Activated CD8-positive, alpha-beta memory T cell treated with anti-CD3 and anti-CD28 coated beads for 4 hours (primary cell): Measurements from ENCODE around the gene OPN1SW.

ENCODE experiments used
- DNase-seq, 2 donors: peaks; one replicate each; pipeline ENCODE4 v3.0.0-alpha.2; 2020; ENCODE audit warnings: low read depth in 2 of 2

The OPN1SW gene

DNA sequence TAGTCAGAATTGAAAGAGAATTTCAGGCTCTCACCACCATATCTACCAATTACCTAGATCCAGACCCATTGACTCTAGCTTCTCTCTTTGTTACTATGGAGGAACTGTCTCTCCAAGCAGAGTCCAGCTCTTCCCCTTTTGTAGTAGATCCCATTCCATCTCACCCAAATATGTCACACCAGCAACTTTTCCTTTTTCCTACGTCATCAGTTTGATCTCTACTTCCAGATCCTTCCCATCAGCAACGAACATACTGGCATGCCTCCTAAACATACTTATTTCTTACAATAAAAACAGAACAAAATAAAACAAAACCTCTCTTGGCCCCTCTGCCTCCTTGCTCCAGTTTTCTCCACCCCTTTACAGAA, 42.3 kb downstream of the OPN1SW start:
- no peak for DNase-seq

DNA sequence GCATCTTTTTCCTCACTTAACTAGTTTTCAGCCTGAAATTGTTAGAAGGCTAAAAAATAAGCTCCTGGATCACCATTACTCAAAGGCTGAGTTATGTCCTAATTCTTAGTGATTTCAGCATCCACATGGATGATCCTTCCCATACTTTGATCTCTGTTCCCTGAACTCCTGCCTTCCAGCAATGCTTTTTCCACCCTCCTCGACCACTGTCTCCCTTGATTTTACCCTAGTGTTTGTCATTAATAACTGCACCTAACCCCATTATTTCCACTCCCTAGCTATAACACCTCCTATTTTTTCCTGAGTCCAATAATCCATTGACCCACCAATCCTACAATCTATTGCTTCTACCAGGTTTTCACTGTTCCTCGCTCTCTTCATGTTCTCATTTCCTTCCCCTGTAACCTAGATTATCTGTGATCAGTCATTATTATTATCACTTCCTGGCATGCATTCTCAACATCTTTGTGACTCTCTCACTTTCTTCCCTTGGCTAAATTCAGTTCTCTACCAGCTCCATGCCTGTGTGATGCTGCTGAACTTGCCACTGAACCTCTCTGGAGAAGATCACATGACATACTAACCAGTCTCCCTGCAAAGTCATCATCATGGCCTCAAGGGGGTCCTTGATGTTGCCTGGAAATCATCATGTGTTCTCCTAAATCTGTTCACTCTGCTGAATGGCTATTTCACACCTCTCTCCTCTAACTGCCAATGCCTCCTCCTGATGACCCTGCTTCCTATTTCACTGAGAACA, 42.9 kb downstream of the OPN1SW start:
- no peak for DNase-seq

DNA sequence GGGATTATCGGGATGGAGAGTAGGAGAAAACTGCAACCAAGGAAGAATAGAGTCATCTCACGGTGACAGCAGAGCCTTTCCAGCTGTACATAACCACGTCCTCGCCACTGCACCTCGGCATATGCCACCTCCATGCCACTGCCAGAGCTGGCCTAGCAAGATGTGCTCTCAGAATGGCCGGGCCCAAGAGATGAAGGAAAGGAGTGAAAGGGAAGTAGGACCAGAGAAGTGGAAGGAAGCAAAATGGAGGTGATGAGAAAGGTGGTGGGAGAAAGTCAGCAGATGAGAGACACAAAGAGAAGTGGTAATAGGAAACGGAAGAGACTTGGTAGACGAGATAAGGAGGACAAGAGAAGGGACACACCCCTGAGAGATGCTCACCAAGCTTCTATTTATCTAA, 44.4 kb downstream of the OPN1SW start:
- no peak for DNase-seq

DNA sequence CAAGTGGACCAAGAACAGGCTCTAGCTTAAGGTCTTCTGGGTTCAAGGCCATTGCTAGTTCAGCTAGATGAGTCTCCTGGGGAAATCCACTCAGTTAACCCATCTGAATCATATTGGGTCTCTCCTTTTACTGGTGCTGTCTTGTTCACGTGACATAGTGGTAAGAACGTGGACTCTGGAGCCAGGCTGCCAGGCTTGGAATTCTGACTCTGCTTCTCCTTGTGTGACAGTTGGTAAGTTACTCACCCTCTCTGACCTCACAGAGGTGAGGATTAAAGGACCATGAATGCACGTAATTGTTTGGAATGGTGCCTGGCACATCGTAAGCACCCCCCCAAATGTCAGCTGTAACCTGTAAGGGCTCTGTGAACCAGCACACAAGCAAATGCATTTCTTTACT, 46.1 kb downstream of the OPN1SW start:
- no peak for DNase-seq

DNA sequence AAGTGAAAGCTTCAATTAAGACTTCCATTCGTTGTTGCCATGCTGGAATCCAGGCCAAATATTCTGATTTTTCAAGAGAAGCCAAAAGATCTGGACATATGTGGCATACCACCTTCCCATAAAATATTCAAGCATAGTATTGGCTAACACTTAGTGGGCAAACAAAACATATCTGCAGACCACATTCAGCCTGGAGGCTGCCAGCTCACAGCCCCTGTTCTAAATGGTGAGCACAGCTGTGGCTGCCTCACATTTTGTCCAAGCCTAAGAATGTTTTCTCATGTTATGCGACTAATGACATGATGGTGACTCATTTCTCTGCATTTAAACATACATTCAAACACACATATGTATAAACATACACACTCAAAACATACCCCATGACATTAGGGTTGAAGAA, 47.0 kb downstream of the OPN1SW start:
- DNase-seq: no peak

DNA sequence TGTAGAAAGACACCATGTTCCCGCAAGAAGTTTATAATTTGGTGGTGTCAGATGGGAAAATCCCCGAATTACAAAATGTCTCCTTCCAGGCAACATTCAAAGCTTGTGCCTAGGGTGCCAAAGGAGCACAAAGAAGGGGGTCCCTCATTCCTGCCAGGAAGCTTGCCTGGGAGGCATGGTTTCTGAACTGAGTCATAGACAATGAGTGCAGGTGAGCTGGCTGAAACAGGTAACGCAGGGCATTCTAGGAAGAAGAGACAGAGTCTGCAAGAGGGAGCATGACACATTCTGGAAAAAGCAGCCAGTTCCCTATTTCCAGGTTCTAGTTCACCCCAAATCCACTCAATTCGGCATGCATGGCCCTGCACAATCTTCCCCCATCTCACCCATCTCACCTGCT, 48.4 kb downstream of the OPN1SW start:
- no peak for DNase-seq

DNA sequence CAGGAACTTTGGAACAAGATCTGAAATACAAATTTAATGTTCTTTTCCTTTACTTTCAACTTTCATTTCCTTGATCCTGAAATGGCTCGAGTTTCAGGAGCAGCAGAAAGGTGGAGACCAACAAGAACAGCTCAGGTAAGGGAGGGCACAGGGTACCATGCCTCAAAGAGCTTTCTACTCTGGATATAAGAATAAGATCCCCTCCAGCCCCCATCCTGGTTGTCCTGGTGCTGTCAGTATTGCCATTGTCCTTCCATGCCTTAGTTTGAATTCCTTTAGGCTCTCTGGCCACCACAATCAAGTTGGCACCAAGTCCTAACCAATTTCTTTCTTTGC, 48.9 kb downstream of the OPN1SW start:
- DNase-seq: no peak

DNA sequence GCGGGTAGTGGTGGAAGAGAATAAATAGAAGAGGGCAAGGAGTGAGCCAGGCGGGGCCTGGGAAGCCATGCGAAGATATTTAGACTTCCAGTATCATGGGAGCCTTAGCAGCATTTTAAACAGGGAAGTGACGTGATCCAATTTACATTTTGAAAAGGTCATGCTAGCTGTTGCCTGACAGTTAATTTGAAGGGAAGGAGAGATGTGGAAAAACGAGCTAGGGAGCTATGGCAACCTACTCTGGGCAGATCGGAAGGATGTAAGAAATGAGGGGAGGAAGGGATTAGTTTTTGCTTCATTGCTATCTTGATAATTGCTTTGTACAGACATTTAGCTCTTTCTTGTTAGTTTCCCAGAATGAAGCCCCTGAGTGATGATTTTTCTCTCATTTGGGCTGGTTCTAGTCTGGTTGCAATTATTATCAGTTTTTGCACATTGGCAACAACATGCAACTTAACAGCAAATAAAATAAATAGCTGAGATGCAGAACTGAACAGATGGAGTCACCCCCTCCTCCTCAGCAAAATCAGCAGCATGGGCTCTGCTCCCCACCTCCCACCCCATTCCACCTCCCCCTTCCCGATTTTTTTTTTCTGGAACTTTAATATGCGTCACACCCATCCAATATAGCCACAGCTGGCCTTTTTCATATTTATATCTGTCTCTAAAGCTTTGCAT, 49.4 kb downstream of the OPN1SW start:
- DNase-seq: no peak

DNA sequence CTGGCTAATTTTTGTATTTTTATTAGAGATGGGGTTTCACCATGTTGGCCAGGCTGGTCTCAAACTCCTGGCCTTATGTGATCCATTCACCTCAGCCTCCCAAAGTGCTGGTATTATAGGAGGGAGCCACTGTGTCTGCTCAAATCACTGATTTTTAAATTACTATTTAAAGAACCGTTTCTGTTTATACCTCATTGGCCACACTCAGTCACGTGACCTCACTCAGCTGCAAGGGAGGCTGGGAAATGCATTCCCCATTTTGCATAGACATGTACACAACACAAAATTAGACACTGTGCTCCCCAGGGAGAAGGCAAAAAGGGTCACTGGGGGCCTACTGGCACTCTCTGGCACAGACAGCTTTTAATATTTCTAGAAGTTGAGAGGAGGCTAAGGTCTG, 50.1 kb downstream of the OPN1SW start:
- DNase-seq: no peak

DNA sequence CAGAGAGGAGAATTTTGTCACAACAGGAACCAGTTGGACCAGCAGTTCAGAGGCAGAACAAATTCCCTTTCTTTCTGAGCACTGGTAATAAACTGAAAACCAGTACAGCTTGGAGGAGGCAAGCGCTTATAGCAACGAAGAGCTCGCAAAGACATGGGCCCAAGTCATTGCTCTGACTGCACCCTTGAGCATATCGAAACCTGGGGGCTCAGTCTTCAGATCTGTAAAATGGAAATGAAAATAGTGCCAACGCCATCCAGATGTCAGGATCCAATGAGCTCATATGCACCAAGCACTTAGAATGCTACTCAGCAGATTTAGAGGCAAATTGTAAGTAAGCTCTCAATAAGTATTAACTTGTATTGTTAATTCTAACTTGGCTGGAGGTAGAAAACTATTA, 50.9 kb downstream of the OPN1SW start:
- no peak for DNase-seq
